ENCODE measurements around the gene ILKAP.
A peak's percentile ranks its signal among the peaks of the same experiment; 100 is the strongest.

DNA sequence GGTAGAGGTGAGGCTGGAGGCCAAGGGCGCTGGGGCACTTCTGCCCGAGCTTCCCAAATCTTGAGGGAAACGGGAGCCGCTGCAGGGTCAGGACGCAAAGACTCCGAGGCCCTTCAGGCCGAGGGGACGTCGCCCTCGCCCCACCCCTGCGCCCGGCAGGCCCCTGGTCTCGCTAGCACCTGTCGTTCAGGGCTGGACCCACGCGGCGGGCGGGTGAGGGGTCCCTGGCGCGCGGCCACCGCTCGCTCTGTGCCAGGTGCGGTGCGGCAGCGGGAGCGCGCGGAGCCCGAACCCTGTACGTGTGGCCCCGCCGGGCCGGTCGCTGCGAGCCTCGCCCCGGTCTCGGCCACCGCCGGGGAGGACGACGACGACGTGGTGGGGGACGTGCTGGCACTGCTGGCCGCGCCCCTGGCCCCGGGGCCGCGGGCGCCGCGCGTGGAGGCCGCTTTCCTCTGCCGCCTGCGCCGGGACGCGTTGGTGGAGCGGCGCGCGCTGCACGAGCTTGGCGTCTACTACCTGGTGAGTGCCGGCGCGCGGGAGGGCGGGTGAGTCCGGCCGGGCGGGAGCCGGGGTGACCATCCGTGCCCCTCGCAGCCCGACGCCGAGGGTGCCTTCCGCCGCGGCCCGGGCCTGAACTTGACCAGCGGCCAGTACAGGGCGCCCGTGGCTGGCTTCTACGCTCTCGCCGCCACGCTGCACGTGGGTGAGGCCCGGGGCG lies 39.9 kb downstream of the ILKAP start:
- no peak for TF ChIP-seq ZNF274 (IDR thresholded peaks at IDR 0.05; ENCODE audit: low read depth, low read length)
- TF ChIP-seq YY1 (IDR thresholded peaks at IDR 0.05; ENCODE audit: insufficient read depth, insufficient read length) = no peak
- TF ChIP-seq SUZ12 (IDR thresholded peaks at IDR 0.05; ENCODE audit: extremely low read depth, insufficient read depth, insufficient read length) = peak; percentile 81

Data from NT2/D1 (cell line).